ENCODE results near the gene PRB2.
"Not testable (repeated sequence)": the region's sequence is repeated elsewhere in the genome, so short reads cannot be mapped to it uniquely, and the experiment has no call there.

Gene PRB2

GRCh38 chr12:11395467-11395866, at the start of gene PRB2:
PRB2 (minus strand) TSS chr12:11395567; CDS start chr12:11395529, 38 bp downstream.
- not testable (repeated sequence) for H3K9me3 ChIP-seq (ENCODE audit: severe bottlenecking); DNase-seq (ENCODE audit: low spot score); ATAC-seq (ENCODE audit: low read depth); H3K27me3 ChIP-seq (ENCODE audit: insufficient read depth, poor library complexity, severe bottlenecking); H3K36me3 ChIP-seq (ENCODE audit: low read depth); H3K4me1 ChIP-seq (ENCODE audit: insufficient read depth, poor library complexity, severe bottlenecking); H3K4me3 ChIP-seq (ENCODE audit: severe bottlenecking); H3K27ac ChIP-seq (ENCODE audit: poor library complexity, severe bottlenecking)

GRCh38 chr12:11437966-11438365, 42.6 kb upstream of the PRB2 start:
- Histone ChIP-seq H3K27ac (ENCODE audit: poor library complexity, severe bottlenecking) (no peak overlapping the region), H3K9me3 (ENCODE audit: severe bottlenecking) (no peaks in the 10 kb centered on the region), H3K27me3 (ENCODE audit: insufficient read depth, poor library complexity, severe bottlenecking) (no peaks in the 10 kb centered on the region), H3K36me3 (ENCODE audit: low read depth) (no peaks in the 10 kb centered on the region), H3K4me3 (ENCODE audit: severe bottlenecking) (no peak overlapping the region), H3K4me1 (ENCODE audit: insufficient read depth, poor library complexity, severe bottlenecking) (no peaks in the 10 kb centered on the region)
- no peak for TF ChIP-seq CTCF (IDR thresholded peaks at IDR 0.05; ENCODE audit: poor library complexity, severe bottlenecking)
- DNase-seq (ENCODE audit: low spot score), result no peak
- no peak for ATAC-seq (ENCODE audit: low read depth)

GRCh38 chr12:11433664-11434063, 38.3 kb upstream of the PRB2 start:
- Histone ChIP-seq H3K4me1 (ENCODE audit: insufficient read depth, poor library complexity, severe bottlenecking) (no peaks in the 10 kb centered on the region), H3K36me3 (ENCODE audit: low read depth) (no peaks in the 10 kb centered on the region), H3K4me3 (ENCODE audit: severe bottlenecking) (no peak overlapping the region), H3K9me3 (ENCODE audit: severe bottlenecking) (no peaks in the 10 kb centered on the region), H3K27me3 (ENCODE audit: insufficient read depth, poor library complexity, severe bottlenecking) (no peaks in the 10 kb centered on the region), H3K27ac (ENCODE audit: poor library complexity, severe bottlenecking) (no peak overlapping the region)
- no peak for DNase-seq (ENCODE audit: low spot score)
- no peak for TF ChIP-seq CTCF (IDR thresholded peaks at IDR 0.05; ENCODE audit: poor library complexity, severe bottlenecking)
- no peak for ATAC-seq (ENCODE audit: low read depth)

- TF ChIP-seq CTCF (IDR thresholded peaks at IDR 0.05; ENCODE audit: poor library complexity, severe bottlenecking), result no peak
- H3K4me1 ChIP-seq (ENCODE audit: insufficient read depth, poor library complexity, severe bottlenecking), result no peaks in the 10 kb centered on the region
- H3K27me3 ChIP-seq (ENCODE audit: insufficient read depth, poor library complexity, severe bottlenecking), result no peaks in the 10 kb centered on the region
- H3K36me3 ChIP-seq (ENCODE audit: low read depth), result no peaks in the 10 kb centered on the region
- H3K27ac ChIP-seq (ENCODE audit: poor library complexity, severe bottlenecking), result no peak overlapping the region
- no peaks in the 10 kb centered on the region for H3K9me3 ChIP-seq (ENCODE audit: severe bottlenecking)
- no peak for ATAC-seq (ENCODE audit: low read depth)
- H3K4me3 ChIP-seq (ENCODE audit: severe bottlenecking), result no peak overlapping the region
- no peak for DNase-seq (ENCODE audit: low spot score)
These were observed 36.1 kb upstream of the PRB2 start for GRCh38 chr12:11431486-11431885.

GRCh38 chr12:11427341-11427740, 32.0 kb upstream of the PRB2 start:
- no peak overlapping the region for H3K4me3 ChIP-seq (ENCODE audit: severe bottlenecking)
- DNase-seq (ENCODE audit: low spot score), result no peak
- H3K9me3 ChIP-seq (ENCODE audit: severe bottlenecking), result no peaks in the 10 kb centered on the region
- no peaks in the 10 kb centered on the region for H3K27me3 ChIP-seq (ENCODE audit: insufficient read depth, poor library complexity, severe bottlenecking)
- no peaks in the 10 kb centered on the region for H3K36me3 ChIP-seq (ENCODE audit: low read depth)
- no peaks in the 10 kb centered on the region for H3K4me1 ChIP-seq (ENCODE audit: insufficient read depth, poor library complexity, severe bottlenecking)
- no peak overlapping the region for H3K27ac ChIP-seq (ENCODE audit: poor library complexity, severe bottlenecking)
- TF ChIP-seq CTCF (IDR thresholded peaks at IDR 0.05; ENCODE audit: poor library complexity, severe bottlenecking), result no peak
- ATAC-seq (ENCODE audit: low read depth), result no peak
